Transverse colon (tissue), 4 donors: Measurements from ENCODE around the gene E2F7. TPM values are rescaled to one million over a fixed set of nuclear protein-coding genes. Genes with fewer than 3 reads are reported as not detected.

ENCODE experiments used
- DNase-seq: peaks from one replicate; pipeline ENCODE4 v3.0.0-alpha.2; 2019
- H3K27ac ChIP-seq, 4 donors: fragments of 200-600 bp; sonication (generic); 2 replicates each; pipeline ENCODE4 v1.5.1; 2016 to 2018; ENCODE audit warnings: inconsistent platforms in 4 of 4
- H3K27me3 ChIP-seq: fragments of 200-600 bp; sonication (generic); 2 replicates; pipeline ENCODE4 v1.5.1; 2017; ENCODE audit warnings: inconsistent platforms
- H3K36me3 ChIP-seq, 4 donors: fragments of 200-600 bp; sonication (generic); 2 replicates each; pipeline ENCODE4 v1.5.1; 2017 to 2019; ENCODE audit warnings: inconsistent platforms in 4 of 4
- H3K4me1 ChIP-seq, 4 donors: fragments of 200-600 bp; sonication (generic); 2 replicates each; pipeline ENCODE4 v1.5.1; 2017 to 2020; ENCODE audit warnings: inconsistent platforms in 4 of 4
- H3K4me3 ChIP-seq, 4 donors: fragments of 200-600 bp; sonication (generic); 1 replicate in 1 of 4; 2 replicates in 3 of 4; pipeline versions ENCODE4 v1.5.1 to v1.6.1; 2017 to 2019; ENCODE audit warnings: inconsistent platforms in 4 of 4
- H3K9me3 ChIP-seq, 2 donors: fragments of 200-600 bp; sonication (generic); 2 replicates each; pipeline ENCODE4 v1.5.1; 2017 to 2019; ENCODE audit warnings: inconsistent platforms in 2 of 2
- EP300 ChIP-seq: sonication (generic); formaldehyde crosslinking; IDR thresholded peaks from one replicate; pipeline ENCODE4 v1.6.1; 2017; ENCODE audit warnings: antibody characterized with exemption, low read depth
- POLR2A ChIP-seq: fragments of 450-650 bp; IDR thresholded peaks from one replicate; pipeline ENCODE4 v1.6.1; 2016; ENCODE audit warnings: antibody characterized with exemption, mild to moderate bottlenecking, moderate library complexity
- POLR2AphosphoS5 ChIP-seq, 3 donors: sonication (generic); formaldehyde crosslinking; IDR thresholded peaks; one replicate each; pipeline ENCODE4 v1.6.1; 2016; ENCODE audit warnings: antibody characterized with exemption in 3 of 3
- WGBS, 2 donors: methylation state at CpG; one replicate each; pipeline ENCODE4 v1.1.5; 2018; ENCODE audit warnings: low coverage in 1 of 2; 5-methylcytosine and 5-hydroxymethylcytosine counted together
- in situ Hi-C, 4 donors: fragments of 200-750 bp; cut with MboI; loops; one replicate each; pipeline versions ENCODE4 v1.15.0 to v1.15.1; 2017; ENCODE audit warnings: low sequenced_read_pairs in 3 of 4, low pct_ligation_motif_present in 1 of 4, low pct_unique_long_range_greater_than_20kb in 1 of 4
- intact Hi-C: fragments of 100-400 bp; cut with DNase I; formaldehyde crosslinking; loops from one replicate; pipeline ENCODE4 v1.15.1; 2023; ENCODE audit warnings: low total_unique reads
- total RNA-seq, 4 donors: library from RNA; depleted of rRNA; stranded (reverse); fragments of >200 nt; gene quantifications; one replicate each; pipeline ENCODE4 v1.1.0, GENCODE V29; 2016
- TF ChIP-seq, protein P1 (sequence below), 5 experiments: fragments of 200-600 bp in 3 of 5; fragments of 450-650 bp in 2 of 5; sonication (generic) in 3 of 5; IDR thresholded peaks; 1 replicate in 2 of 5; 2 replicates in 3 of 5; pipeline ENCODE4 v1.5.1; 2016 to 2017; ENCODE audit warnings: antibody characterized with exemption in 5 of 5, inconsistent platforms in 3 of 5, mild to moderate bottlenecking in 2 of 5, moderate library complexity in 1 of 5

E2F7 gene
- total RNA-seq, 4 donors from 2014 or later: 0.20 to 0.79 (median 0.41) TPM; not detected in 1

DNA sequence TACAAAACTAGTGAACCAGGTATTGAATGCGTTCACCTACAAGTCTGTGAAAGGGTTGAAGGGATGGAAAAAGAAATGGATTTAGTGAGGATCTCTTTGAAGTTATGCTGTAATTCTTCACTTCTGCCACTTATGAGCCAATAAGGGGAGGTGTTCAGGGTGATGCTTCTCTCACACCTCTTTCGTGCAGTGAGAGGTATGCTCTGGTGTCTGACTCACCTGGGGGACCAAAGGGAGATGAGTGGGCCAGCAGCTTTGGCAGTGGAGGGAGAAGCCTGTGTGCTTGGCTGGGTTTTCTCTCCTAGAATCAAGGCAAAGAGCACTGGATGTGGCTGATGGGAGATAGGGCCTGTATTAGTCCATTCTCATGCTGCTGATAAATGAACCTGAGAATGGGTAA lies 45.4 kb downstream of the E2F7 start:
- no peak overlapping the region for H3K4me3 ChIP-seq
- intact Hi-C loops: no loop called here

GRCh38 chr12:77016606-77017005 lies 48.8 kb downstream of the E2F7 start:
- 41 to 55% methylated on average over 1 of the region's 1 CpG for WGBS, 2 donors
- TF ChIP-seq, protein P1, sequence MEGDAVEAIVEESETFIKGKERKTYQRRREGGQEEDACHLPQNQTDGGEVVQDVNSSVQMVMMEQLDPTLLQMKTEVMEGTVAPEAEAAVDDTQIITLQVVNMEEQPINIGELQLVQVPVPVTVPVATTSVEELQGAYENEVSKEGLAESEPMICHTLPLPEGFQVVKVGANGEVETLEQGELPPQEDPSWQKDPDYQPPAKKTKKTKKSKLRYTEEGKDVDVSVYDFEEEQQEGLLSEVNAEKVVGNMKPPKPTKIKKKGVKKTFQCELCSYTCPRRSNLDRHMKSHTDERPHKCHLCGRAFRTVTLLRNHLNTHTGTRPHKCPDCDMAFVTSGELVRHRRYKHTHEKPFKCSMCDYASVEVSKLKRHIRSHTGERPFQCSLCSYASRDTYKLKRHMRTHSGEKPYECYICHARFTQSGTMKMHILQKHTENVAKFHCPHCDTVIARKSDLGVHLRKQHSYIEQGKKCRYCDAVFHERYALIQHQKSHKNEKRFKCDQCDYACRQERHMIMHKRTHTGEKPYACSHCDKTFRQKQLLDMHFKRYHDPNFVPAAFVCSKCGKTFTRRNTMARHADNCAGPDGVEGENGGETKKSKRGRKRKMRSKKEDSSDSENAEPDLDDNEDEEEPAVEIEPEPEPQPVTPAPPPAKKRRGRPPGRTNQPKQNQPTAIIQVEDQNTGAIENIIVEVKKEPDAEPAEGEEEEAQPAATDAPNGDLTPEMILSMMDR (IDR thresholded peaks at IDR 0.05): no peak
- TF ChIP-seq EP300 (no peak), POLR2AphosphoS5 (IDR thresholded peaks at IDR 0.05) (no peak), POLR2A (no peak)
- Histone ChIP-seq H3K4me3 (no peak overlapping the region), H3K9me3 (no peaks in the 10 kb centered on the region), H3K27ac (no peak overlapping the region), H3K27me3 (no peaks in the 10 kb centered on the region), H3K36me3 (no peaks in the 10 kb centered on the region), H3K4me1 (no peaks in the 10 kb centered on the region)
- DNase-seq: no peak
- intact Hi-C loops (no loop called here), in situ Hi-C loops (loop anchor here in 3 of 4 donors (25.0 kb wide), 1 partner anchor 404 kb away; no protein-coding TSS in a partner anchor)

More for the DNA sequence above, 45.4 kb downstream of the E2F7 start:
- no peak for DNase-seq
- Histone ChIP-seq H3K9me3 (no peaks in the 10 kb centered on the region), H3K4me1 (no peaks in the 10 kb centered on the region), H3K36me3 (no peaks in the 10 kb centered on the region), H3K27me3 (no peaks in the 10 kb centered on the region), H3K27ac (no peak overlapping the region)
- TF ChIP-seq, protein P1 (IDR thresholded peaks at IDR 0.05): no peak
- TF ChIP-seq POLR2A (no peak), POLR2AphosphoS5 (IDR thresholded peaks at IDR 0.05) (no peak)
- in situ Hi-C loops: loop anchor here in 3 of 4 donors (25.0 kb wide), 1 partner anchor 408 kb away; no protein-coding TSS in a partner anchor
- WGBS, 2 donors: 90 to 100% methylated on average over 1 to 2 of the region's 2 CpGs

- Histone ChIP-seq H3K4me1 (peaks cover 0 to 6% (median 2%) of the 10 kb centered on the region in 4 donors), H3K27ac (no peak overlapping the region), H3K4me3 (no peak overlapping the region), H3K27me3 (no peaks in the 10 kb centered on the region), H3K9me3 (no peaks in the 10 kb centered on the region), H3K36me3 (no peaks in the 10 kb centered on the region)
- no peak for DNase-seq
- intact Hi-C loops (no loop called here), in situ Hi-C loops (loop anchor here in 3 of 4 donors (25.0 kb wide), 1 partner anchor 401 kb away; no protein-coding TSS in a partner anchor)
- TF ChIP-seq POLR2AphosphoS5 (IDR thresholded peaks at IDR 0.05) (no peak), EP300 (no peak), POLR2A (no peak)
- TF ChIP-seq, protein P1 (IDR thresholded peaks at IDR 0.05): no peak
- WGBS, 2 donors: 55 to 64% methylated on average over 1 of the region's 1 CpG
Measured at GRCh38 chr12:77013091-77013490, 52.3 kb downstream of the E2F7 start.

GRCh38 chr12:77010691-77011548 lies 54.4 kb downstream of the E2F7 start:
- intact Hi-C loops (loop anchor here (2.0 kb wide), 1 partner anchor 390 kb away; no protein-coding TSS in a partner anchor), in situ Hi-C loops (loop anchor here in 3 of 4 donors (25.0 kb wide), 1 partner anchor 399 kb away; no protein-coding TSS in a partner anchor)
- Histone ChIP-seq H3K9me3 (no peaks in the 10 kb centered on the region), H3K27me3 (no peaks in the 10 kb centered on the region), H3K27ac (no peak overlapping the region), H3K36me3 (no peaks in the 10 kb centered on the region), H3K4me1 (peaks cover 0 to 6% (median 2%) of the 10 kb centered on the region in 4 donors), H3K4me3 (no peak overlapping the region)
- 1 to 9% methylated on average over 8 to 9 of the region's 9 CpGs for WGBS, 2 donors
- DNase-seq: peak; percentile 74
- TF ChIP-seq, protein P1 (IDR thresholded peaks at IDR 0.05): peak; percentile 69 to 94 (median 89)
- no peak for TF ChIP-seq EP300
- TF ChIP-seq POLR2A: no peak
- no peak for TF ChIP-seq POLR2AphosphoS5 (IDR thresholded peaks at IDR 0.05)
